LoVo (cell line): ENCODE results near the gene EXOC5.
"Not testable (repeated sequence)": the region's sequence is repeated elsewhere in the genome, so short reads cannot be mapped to it uniquely, and the experiment has no call there.

ENCODE experiments used
- DNase-seq: peaks from one replicate; pipeline ENCODE4 v3.0.0-alpha.2; 2016; ENCODE audit warnings: low spot score

EXOC5 gene

GRCh38 chr14:57258221-57258620 lies 10.5 kb downstream of the EXOC5 start:
- not testable (repeated sequence) for DNase-seq

- DNase-seq, result no peak
Measured at GRCh38 chr14:57254884-57255283, 13.8 kb downstream of the EXOC5 start.

- DNase-seq, result no peak
Measured at GRCh38 chr14:57246933-57247657, 21.6 kb downstream of the EXOC5 start.

GRCh38 chr14:57245941-57246340 lies 22.8 kb downstream of the EXOC5 start:
- no peak for DNase-seq

- DNase-seq, result no peak
Measured at GRCh38 chr14:57244106-57244505, 24.6 kb downstream of the EXOC5 start.

- DNase-seq, result no peak
Measured at GRCh38 chr14:57243320-57243719, 25.4 kb downstream of the EXOC5 start.

- not testable (repeated sequence) for DNase-seq
Measured at GRCh38 chr14:57240115-57240514, 28.6 kb downstream of the EXOC5 start.

- DNase-seq, result no peak
Measured at GRCh38 chr14:57232006-57232405, 36.7 kb downstream of the EXOC5 start.

- DNase-seq, result not testable (repeated sequence)
Measured at GRCh38 chr14:57228320-57228719, 40.4 kb downstream of the EXOC5 start.

GRCh38 chr14:57227083-57227482 lies 41.6 kb downstream of the EXOC5 start:
- DNase-seq, result no peak

- no peak for DNase-seq
Measured at GRCh38 chr14:57221931-57222330, 46.8 kb downstream of the EXOC5 start.

- DNase-seq, result no peak
Measured at GRCh38 chr14:57212919-57213318, 55.8 kb downstream of the EXOC5 start.

- no peak for DNase-seq
Measured at GRCh38 chr14:57209561-57209960, 59.1 kb downstream of the EXOC5 start.

- no peak for DNase-seq
Measured at GRCh38 chr14:57205938-57206337, 62.8 kb downstream of the EXOC5 start.

- DNase-seq, result not testable (repeated sequence)
Measured at GRCh38 chr14:57202672-57203071, 66.0 kb downstream of the EXOC5 start.

GRCh38 chr14:57199921-57200320 lies 68.8 kb downstream of the EXOC5 start:
- DNase-seq, result no peak

- DNase-seq, result no peak
Measured at GRCh38 chr14:57189070-57189469, 79.6 kb downstream of the EXOC5 start.

- DNase-seq, result peak; percentile 12
Measured at GRCh38 chr14:57182760-57183503, 85.8 kb downstream of the EXOC5 start.

GRCh38 chr14:57179273-57179672 lies 89.4 kb downstream of the EXOC5 start:
- DNase-seq, result no peak

GRCh38 chr14:57174466-57174865 lies 94.2 kb downstream of the EXOC5 start:
- no peak for DNase-seq

- no peak for DNase-seq
Measured at GRCh38 chr14:57171903-57172302, 96.8 kb downstream of the EXOC5 start.

- DNase-seq, result no peak
Measured at GRCh38 chr14:57171363-57171762, 97.3 kb downstream of the EXOC5 start.

- DNase-seq, result no peak
Measured at GRCh38 chr14:57169901-57170300, 98.8 kb downstream of the EXOC5 start.
